G401.6 (cell line): ENCODE measurements around the gene TSPAN7.

Source experiments
- FAIRE-seq: peaks from 2 replicates; lab custom pipeline; 2012; peaks lifted over from hg19 to GRCh38; lab: Jason Lieb, UNC

The TSPAN7 gene

DNA sequence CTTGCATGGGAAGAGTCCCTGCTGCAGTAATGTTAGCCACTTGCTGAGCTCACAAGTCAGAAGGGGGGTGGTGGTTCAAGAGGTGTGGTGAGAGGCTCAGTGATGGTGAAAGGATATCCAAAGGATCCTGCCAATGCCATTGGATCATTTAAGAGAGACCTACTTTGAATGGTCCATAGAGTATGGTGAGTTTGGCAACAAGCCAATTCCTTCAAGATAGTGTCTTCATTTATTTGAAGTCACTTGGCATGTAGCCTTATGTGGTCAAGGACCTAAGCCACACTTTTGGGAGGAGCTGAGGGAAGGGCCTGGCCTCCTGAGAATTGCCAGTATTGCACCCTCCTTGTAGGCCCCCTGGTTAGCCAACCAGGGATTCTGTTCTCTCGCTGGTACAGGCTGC is 87.9 kb downstream of the TSPAN7 start:
- no peak for FAIRE-seq

DNA sequence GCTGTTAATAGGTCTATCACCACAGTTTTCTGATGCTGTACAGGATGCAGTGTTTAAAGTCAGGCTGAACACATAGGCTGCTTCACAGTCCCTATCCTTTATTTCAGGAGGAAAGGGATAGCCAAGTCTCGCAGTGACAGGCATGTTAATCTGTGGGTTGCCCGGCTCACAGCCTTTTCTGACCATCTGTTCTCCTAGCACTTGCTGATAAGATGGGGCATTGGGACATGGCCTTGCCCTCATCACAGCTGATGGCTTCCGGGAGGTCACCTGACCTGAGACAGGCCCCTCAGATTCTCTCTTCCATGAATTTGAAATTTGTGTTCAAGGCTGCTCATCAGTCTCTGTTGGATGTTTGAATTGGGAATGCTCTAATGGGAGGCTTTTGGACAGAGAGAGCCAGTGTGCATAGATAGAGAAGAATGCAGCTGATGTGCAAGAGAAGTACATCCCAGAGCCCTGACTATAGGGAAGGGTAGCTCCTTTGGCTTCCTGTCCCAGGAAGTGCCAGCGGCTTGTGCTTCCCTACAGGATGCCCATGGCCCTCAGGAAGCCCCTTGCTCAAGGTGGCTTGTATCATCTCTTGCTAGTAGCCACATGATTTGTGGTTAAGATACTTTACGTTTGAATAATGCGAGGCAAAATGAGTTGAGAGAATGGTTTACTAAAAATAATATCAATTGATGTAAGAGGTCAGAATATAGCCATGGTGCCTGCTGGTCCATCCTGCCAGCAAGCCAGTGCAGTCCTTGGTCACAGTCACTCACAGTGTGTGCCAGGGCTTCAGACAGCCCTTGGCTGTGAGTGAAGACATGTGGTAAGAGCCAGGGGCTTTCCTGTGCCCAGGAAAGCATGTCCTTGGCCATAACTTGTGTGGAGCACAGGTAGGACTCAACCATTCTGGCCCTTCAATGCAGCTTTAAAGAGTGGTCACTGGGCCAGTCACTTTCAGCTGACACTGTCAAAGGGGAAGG is 88.6 kb downstream of the TSPAN7 start:
- FAIRE-seq = no peak

DNA sequence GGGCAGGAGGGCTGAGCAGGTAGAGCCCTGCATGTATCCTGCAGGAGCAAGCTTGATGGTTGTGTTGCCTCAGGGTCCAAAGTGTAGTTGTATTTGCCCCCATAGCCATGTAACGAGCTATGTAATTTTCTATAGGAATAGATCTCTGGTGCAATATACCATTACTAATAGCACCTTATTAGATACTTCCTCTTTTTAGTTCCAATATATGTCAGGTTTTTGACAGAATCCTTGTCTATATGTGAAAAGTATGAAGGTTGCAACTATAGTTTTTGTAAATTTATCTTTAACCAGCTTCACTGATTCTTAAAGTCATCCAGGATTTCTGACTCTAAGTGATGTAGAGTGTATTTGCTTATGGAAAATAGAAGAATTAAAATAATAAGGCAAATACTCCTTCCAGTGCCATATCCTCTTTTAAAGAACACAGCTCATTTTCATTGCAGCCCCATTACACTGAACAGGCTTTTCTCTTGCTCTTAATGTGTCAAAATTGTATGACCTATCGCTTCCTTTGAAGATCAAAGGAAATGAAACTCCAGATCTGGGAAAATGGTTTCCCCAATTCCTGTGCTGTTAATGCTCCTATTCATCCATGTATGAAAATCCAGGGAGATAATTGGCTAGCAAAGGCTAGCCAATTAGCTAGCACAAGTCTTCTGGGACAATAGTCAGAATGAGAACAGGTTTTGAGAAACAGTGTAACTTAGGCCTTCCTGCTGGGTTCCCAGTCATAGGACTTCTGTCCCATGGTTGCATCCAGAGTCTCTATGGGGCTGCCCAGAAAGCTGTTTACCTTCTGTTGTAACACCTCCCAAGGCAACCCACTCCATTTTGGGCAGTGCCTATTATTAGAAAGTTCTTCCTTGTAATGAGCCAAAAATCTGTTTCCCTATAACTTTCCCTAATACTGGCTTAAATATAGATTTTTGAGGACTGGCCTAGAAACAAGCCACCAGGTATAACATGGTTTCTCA is 90.6 kb downstream of the TSPAN7 start:
- no peak for FAIRE-seq

- FAIRE-seq = no peak
Observed at GRCh38 chrX:38652934-38653442, 91.6 kb downstream of the TSPAN7 start.

GRCh38 chrX:38654302-38654701 is 93.0 kb downstream of the TSPAN7 start:
- no peak for FAIRE-seq

- no peak for FAIRE-seq
Observed at GRCh38 chrX:38656350-38656915, 95.1 kb downstream of the TSPAN7 start.

DNA sequence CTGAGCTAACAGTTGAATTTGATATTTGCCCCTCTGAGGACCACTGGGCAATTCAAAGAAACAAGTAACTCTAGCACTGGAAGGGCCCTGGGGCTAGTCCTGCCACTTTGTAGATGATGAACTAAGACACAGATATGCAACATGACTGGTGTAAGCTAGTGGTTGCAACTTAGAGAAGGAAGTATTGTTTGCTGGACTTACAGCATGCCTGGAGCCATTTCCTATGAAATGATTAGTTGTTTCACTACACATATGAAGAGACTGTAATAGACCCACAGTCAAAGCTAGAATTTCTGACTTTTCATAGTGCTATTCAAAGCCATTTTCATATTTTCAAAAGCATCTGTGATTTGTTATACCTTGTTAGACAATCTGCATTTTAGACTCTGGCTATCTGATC is 96.2 kb downstream of the TSPAN7 start:
- FAIRE-seq = no peak

- FAIRE-seq = no peak
Observed at GRCh38 chrX:38660395-38661102, 99.2 kb downstream of the TSPAN7 start.

- FAIRE-seq = no peak
Observed at GRCh38 chrX:38661103-38661441, 99.7 kb downstream of the TSPAN7 start.

GRCh38 chrX:38661561-38661960 is 100.2 kb downstream of the TSPAN7 start:
- no peak for FAIRE-seq

DNA sequence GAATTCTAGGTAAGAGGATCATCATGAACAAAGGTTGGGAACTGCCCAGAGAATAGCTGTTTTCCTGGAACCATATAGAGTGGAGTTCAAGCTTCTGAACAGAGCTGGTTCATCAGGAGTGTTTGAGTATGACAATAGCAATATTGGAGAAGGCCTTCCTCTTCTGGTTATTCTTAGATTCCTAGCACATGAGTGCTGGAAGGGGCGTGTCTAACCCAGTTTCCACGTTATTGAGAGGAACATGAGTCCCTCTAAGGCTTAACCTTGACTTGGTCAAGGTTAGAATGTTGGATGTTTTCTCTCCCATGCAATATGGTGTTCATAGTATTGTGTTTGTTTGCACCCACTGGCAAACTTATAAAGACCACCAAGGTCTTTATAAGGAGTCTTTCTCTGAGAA is 101.3 kb downstream of the TSPAN7 start:
- no peak for FAIRE-seq

GRCh38 chrX:38664285-38664684 is 102.9 kb downstream of the TSPAN7 start:
- no peak for FAIRE-seq

GRCh38 chrX:38666909-38667308 is 105.6 kb downstream of the TSPAN7 start:
- FAIRE-seq = no peak

DNA sequence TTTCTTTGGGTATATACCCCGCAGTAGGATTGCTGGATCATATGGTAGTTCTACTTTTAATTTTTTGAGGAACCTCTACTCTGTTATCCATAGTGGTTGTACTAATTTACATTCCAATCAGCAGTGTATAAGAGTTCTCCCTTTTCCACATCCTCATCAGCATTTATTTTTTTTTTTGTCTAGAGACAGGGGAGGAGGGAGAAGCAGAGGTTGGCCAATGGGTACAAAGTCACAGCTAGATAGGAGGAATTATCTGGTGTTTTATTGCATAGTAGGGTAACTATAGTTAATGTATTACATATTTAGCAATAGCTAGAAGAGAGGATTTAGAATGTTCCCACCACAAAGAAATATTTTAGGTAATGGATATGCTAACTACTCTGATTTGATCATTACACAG is 107.4 kb downstream of the TSPAN7 start:
- FAIRE-seq = no peak

GRCh38 chrX:38669428-38669827 is 108.1 kb downstream of the TSPAN7 start:
- FAIRE-seq = no peak

DNA sequence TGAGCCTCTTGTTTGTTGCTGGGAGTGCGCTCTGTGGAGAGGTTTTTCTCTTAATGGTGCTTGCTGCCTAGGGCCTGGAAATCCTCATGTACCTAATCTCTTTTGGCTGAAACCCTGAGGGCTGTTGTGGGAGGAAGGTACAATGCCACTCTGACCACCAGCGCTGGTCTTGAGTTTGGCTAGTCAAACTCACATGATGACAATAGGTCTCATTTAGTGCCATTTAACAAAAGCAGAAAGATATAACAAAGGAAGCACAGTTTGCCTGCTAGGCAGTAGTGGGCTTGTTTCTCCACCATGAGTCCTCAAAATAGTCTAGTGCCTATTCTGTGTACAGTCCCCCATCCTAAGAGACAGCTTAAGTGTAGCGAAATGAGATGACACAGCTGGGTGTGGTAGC is 111.3 kb downstream of the TSPAN7 start:
- FAIRE-seq = no peak

DNA sequence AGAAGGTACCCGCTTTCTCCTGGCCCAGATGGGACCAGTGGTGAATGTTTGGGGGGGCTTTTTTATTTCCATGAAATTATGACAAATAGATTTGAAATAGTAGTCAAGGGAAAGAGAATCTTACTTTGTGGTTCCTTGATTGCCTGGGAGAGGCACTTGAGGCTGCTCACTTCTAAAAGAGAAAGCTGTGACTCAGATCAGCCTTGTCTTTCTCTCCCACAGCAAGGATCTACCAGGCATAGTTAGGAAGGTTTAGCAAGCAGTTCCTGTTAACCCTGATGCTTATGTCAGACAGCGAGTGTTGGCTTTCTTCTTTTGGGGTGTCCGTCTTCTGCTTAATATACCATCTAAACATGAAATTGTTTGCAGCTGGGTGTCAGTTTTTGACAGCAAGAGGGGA is 114.5 kb downstream of the TSPAN7 start:
- FAIRE-seq = no peak

DNA sequence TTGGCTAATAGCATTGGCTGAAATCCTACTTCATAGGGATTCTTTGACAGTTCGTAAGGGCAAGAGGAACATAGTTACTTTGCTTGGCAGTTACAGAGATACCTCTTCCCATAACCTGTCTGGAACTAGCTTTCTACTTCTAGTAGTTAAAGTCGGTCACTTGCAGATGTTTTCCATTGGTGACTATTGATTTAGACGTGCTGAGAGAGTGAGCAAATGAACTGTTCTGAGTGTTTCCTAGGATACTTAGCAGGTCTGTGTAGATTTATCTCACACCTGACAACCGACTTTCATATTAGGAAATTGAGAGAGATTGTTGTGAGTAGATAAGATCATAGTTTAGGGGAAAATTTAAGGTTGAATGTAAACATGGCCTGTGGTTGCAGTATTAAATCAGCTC is 116.8 kb downstream of the TSPAN7 start:
- FAIRE-seq = no peak

DNA sequence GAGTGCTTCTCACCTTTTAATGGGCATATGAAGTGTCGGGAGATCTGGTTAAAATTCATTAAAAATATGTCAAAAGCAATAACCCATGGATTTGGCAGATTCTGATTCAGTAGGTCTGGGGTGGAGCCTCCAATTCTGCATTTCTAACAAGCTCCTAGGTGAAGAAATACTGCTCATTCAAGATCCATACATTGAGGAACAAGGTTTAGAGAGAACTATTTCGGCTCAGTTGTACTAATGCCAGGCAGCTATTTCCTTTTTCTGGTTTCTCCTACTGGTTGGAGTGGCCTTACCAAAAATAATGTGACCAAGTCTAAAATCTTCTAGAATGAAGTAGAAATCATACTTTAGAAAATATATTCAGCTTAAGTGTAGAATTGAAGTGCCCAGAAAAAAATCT is 117.5 kb downstream of the TSPAN7 start:
- FAIRE-seq = no peak

GRCh38 chrX:38679695-38680094 is 118.4 kb downstream of the TSPAN7 start:
- no peak for FAIRE-seq

GRCh38 chrX:38682095-38682494 is 120.8 kb downstream of the TSPAN7 start:
- no peak for FAIRE-seq

GRCh38 chrX:38692961-38693360 is 131.6 kb downstream of the TSPAN7 start:
- FAIRE-seq = no peak
